GM19372 (cell line): ENCODE data around the gene SLC2A3.
"Not testable (repeated sequence)": the region's sequence is repeated elsewhere in the genome, so short reads cannot be mapped to it uniquely, and the experiment has no call there.

Source experiments
- ATAC-seq: cut with Tn5 transposase; IDR thresholded peaks from one replicate; pipeline ENCODE4 v1.9.1; 2021; ENCODE audit warnings: mild to moderate bottlenecking, low read depth, moderate library complexity; ENCODE audit not compliant: unreplicated experiment

Gene SLC2A3

GRCh38 chr12:7917392-7918267 is 18.4 kb downstream of the SLC2A3 start:
- no peak for ATAC-seq

GRCh38 chr12:7916936-7917335 is 19.1 kb downstream of the SLC2A3 start:
- ATAC-seq, result no peak

- no peak for ATAC-seq
Measured at GRCh38 chr12:7915661-7916403, 20.2 kb downstream of the SLC2A3 start.

- ATAC-seq, result not testable (repeated sequence)
Measured at GRCh38 chr12:7910106-7910505, 25.9 kb downstream of the SLC2A3 start.

GRCh38 chr12:7907009-7907408 is 29.0 kb downstream of the SLC2A3 start:
- no peak for ATAC-seq

- ATAC-seq, result not testable (repeated sequence)
Measured at GRCh38 chr12:7906303-7906702, 29.7 kb downstream of the SLC2A3 start.

GRCh38 chr12:7905600-7906125 is 30.3 kb downstream of the SLC2A3 start:
- ATAC-seq, result not testable (repeated sequence)

GRCh38 chr12:7905071-7905470 is 30.9 kb downstream of the SLC2A3 start:
- ATAC-seq, result no peak

GRCh38 chr12:7902416-7902815 is 33.6 kb downstream of the SLC2A3 start:
- not testable (repeated sequence) for ATAC-seq

- ATAC-seq, result no peak
Measured at GRCh38 chr12:7899755-7900154, 36.2 kb downstream of the SLC2A3 start.

- ATAC-seq, result not testable (repeated sequence)
Measured at GRCh38 chr12:7896726-7897125, 39.3 kb downstream of the SLC2A3 start.

- ATAC-seq, result no peak
Measured at GRCh38 chr12:7892186-7892980, 43.6 kb downstream of the SLC2A3 start.

GRCh38 chr12:7884689-7885088 is 51.3 kb downstream of the SLC2A3 start:
- no peak for ATAC-seq

- not testable (repeated sequence) for ATAC-seq
Measured at GRCh38 chr12:7881736-7882120, 54.3 kb downstream of the SLC2A3 start.

GRCh38 chr12:7880952-7881735 is 54.8 kb downstream of the SLC2A3 start:
- ATAC-seq, result not testable (repeated sequence)

- ATAC-seq, result no peak
Measured at GRCh38 chr12:7879246-7879645, 56.7 kb downstream of the SLC2A3 start.

GRCh38 chr12:7877420-7877819 is 58.6 kb downstream of the SLC2A3 start:
- no peak for ATAC-seq

GRCh38 chr12:7872566-7873319 is 63.2 kb downstream of the SLC2A3 start, which contains the start of gene SLC2A14:
Gene SLC2A14 (minus strand): TSS chr12:7872915. CDS start chr12:7869880, 3,035 bp downstream.
- no peak for ATAC-seq

- no peak for ATAC-seq
Measured at GRCh38 chr12:7870335-7870734, 65.7 kb downstream of the SLC2A3 start.
